ENCODE data around the gene TPST2.
"Not testable (repeated sequence)": the region's sequence is repeated elsewhere in the genome, so short reads cannot be mapped to it uniquely, and the experiment has no call there.

The TPST2 gene

GRCh38 chr22:26534874-26535602 lies 54.9 kb downstream of the TPST2 start:
- Histone ChIP-seq H3K27ac (ENCODE audit: low read length) (no peak overlapping the region), H3K4me1 (ENCODE audit: low read length) (peaks cover 21% of the 10 kb centered on the region), H3K9me3 (replicated peaks; ENCODE audit: insufficient read depth, low read length) (no peaks in the 10 kb centered on the region), H3K36me3 (replicated peaks; ENCODE audit: insufficient read depth, low read length) (peaks cover 37% of the 10 kb centered on the region), H3K79me2 (ENCODE audit: low read length) (peaks cover 84% of the 10 kb centered on the region), H4K20me1 (ENCODE audit: insufficient read depth, low read length) (no peaks in the 10 kb centered on the region), H3K27me3 (replicated peaks; ENCODE audit: insufficient read depth, low read length) (no peaks in the 10 kb centered on the region), H3K4me3 (ENCODE audit: low read length) (no peak overlapping the region), H2AFZ (ENCODE audit: low read length) (no peak overlapping the region), H3F3A (ENCODE audit: insufficient read depth, low read length) (0 out of 2 replicates have a peak, but pooled peaks cover 16% of the 10 kb centered on the region), H3K4me2 (ENCODE audit: low read depth, low read length) (no peak overlapping the region), H3K9me2 (replicated peaks; ENCODE audit: insufficient read depth, low read length) (no peaks in the 10 kb centered on the region), H3K9ac (ENCODE audit: low read length) (no peak overlapping the region)
- DNase-seq, result no peak
- TF ChIP-seq EZH2 (optimal IDR thresholded peaks at IDR 0.05; ENCODE audit: low read depth, low read length) (no peak), EZH2phosphoT487 (IDR thresholded peaks at IDR 0.05; ENCODE audit: low read length) (no peak), CTCF (IDR thresholded peaks at IDR 0.05; ENCODE audit: low read length) (no peak)

- no peak overlapping the region for H2AFZ ChIP-seq (ENCODE audit: low read length)
- no peak for DNase-seq
- peaks cover 32% of the 10 kb centered on the region for H3K36me3 ChIP-seq (replicated peaks; ENCODE audit: insufficient read depth, low read length)
- no peak overlapping the region for H3K4me3 ChIP-seq (ENCODE audit: low read length)
- H3F3A ChIP-seq (ENCODE audit: insufficient read depth, low read length), result 0 out of 2 replicates have a peak, but pooled peaks cover 16% of the 10 kb centered on the region
- no peak overlapping the region for H3K9ac ChIP-seq (ENCODE audit: low read length)
- no peak overlapping the region for H3K4me2 ChIP-seq (ENCODE audit: low read depth, low read length)
- no peak for TF ChIP-seq EZH2 (optimal IDR thresholded peaks at IDR 0.05; ENCODE audit: low read depth, low read length)
- TF ChIP-seq EZH2phosphoT487 (IDR thresholded peaks at IDR 0.05; ENCODE audit: low read length), result no peak
- no peak for TF ChIP-seq CTCF (IDR thresholded peaks at IDR 0.05; ENCODE audit: low read length)
- no peaks in the 10 kb centered on the region for H3K9me2 ChIP-seq (replicated peaks; ENCODE audit: insufficient read depth, low read length)
- H3K79me2 ChIP-seq (ENCODE audit: low read length), result peaks cover 80% of the 10 kb centered on the region
- H3K27me3 ChIP-seq (replicated peaks; ENCODE audit: insufficient read depth, low read length), result no peaks in the 10 kb centered on the region
- H3K4me1 ChIP-seq (ENCODE audit: low read length), result peaks cover 21% of the 10 kb centered on the region
- no peaks in the 10 kb centered on the region for H4K20me1 ChIP-seq (ENCODE audit: insufficient read depth, low read length)
- no peaks in the 10 kb centered on the region for H3K9me3 ChIP-seq (replicated peaks; ENCODE audit: insufficient read depth, low read length)
- H3K27ac ChIP-seq (ENCODE audit: low read length), result no peak overlapping the region
Measured at GRCh38 chr22:26534171-26534855, 55.6 kb downstream of the TPST2 start.

- H3K36me3 ChIP-seq (replicated peaks; ENCODE audit: insufficient read depth, low read length), result peaks cover 39% of the 10 kb centered on the region
Measured at GRCh38 chr22:26529345-26529744, 60.6 kb downstream of the TPST2 start.

GRCh38 chr22:26528518-26528917 lies 61.4 kb downstream of the TPST2 start:
- H3K9me3 ChIP-seq (replicated peaks; ENCODE audit: insufficient read depth, low read length); H3K27me3 ChIP-seq (replicated peaks; ENCODE audit: insufficient read depth, low read length); H3K9ac ChIP-seq (ENCODE audit: low read length); H3K27ac ChIP-seq (ENCODE audit: low read length); H3K9me2 ChIP-seq (replicated peaks; ENCODE audit: insufficient read depth, low read length); H3K4me3 ChIP-seq (ENCODE audit: low read length); DNase-seq; H4K20me1 ChIP-seq (ENCODE audit: insufficient read depth, low read length); H2AFZ ChIP-seq (ENCODE audit: low read length); H3K4me2 ChIP-seq (ENCODE audit: low read depth, low read length): not testable (repeated sequence)
- Histone ChIP-seq H3F3A (ENCODE audit: insufficient read depth, low read length) (peaks cover 32% of the 10 kb centered on the region), H3K4me1 (ENCODE audit: low read length) (peaks cover 26% of the 10 kb centered on the region), H3K79me2 (ENCODE audit: low read length) (peaks cover 36% of the 10 kb centered on the region), H3K36me3 (replicated peaks; ENCODE audit: insufficient read depth, low read length) (peaks cover 39% of the 10 kb centered on the region)

More at GRCh38 chr22:26529345-26529744, 60.6 kb downstream of the TPST2 start:
- TF ChIP-seq CTCF (IDR thresholded peaks at IDR 0.05; ENCODE audit: low read length) (no peak), EZH2phosphoT487 (IDR thresholded peaks at IDR 0.05; ENCODE audit: low read length) (no peak), EZH2 (optimal IDR thresholded peaks at IDR 0.05; ENCODE audit: low read depth, low read length) (no peak)
- Histone ChIP-seq H3K27me3 (replicated peaks; ENCODE audit: insufficient read depth, low read length) (no peaks in the 10 kb centered on the region), H3K27ac (ENCODE audit: low read length) (no peak overlapping the region), H3K4me1 (ENCODE audit: low read length) (peaks cover 30% of the 10 kb centered on the region), H3K9me2 (replicated peaks; ENCODE audit: insufficient read depth, low read length) (no peaks in the 10 kb centered on the region), H2AFZ (ENCODE audit: low read length) (no peak overlapping the region), H4K20me1 (ENCODE audit: insufficient read depth, low read length) (no peaks in the 10 kb centered on the region), H3K4me2 (ENCODE audit: low read depth, low read length) (no peak overlapping the region), H3K9ac (ENCODE audit: low read length) (no peak overlapping the region), H3K79me2 (ENCODE audit: low read length) (peaks cover 44% of the 10 kb centered on the region), H3K9me3 (replicated peaks; ENCODE audit: insufficient read depth, low read length) (no peaks in the 10 kb centered on the region), H3K4me3 (ENCODE audit: low read length) (no peak overlapping the region), H3F3A (ENCODE audit: insufficient read depth, low read length) (peaks cover 32% of the 10 kb centered on the region)
- DNase-seq, result no peak
